Measurements from ENCODE around the gene MAGI2.

Gene MAGI2

DNA sequence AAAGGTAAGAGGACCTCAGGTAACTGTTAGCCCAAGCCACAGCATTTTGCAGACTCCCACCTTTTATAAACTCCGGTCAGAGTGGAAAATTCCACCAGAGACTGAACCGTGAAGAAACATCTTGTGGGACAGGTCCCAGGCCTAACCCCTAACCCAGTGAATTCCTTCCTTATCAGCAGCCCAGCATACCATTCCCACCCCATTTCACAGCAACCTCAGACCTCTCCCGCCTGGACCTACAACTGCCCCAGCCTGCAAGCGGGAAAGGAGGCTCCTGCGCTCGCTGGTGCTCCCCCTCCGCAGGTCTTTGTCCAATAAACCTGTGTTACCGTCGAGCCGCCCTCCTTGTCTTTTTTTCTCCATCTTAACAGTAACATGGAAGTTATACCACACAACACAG lies 736.6 kb downstream of the MAGI2 start:
- TF ChIP-seq EZH2phosphoT487 (IDR thresholded peaks at IDR 0.05; ENCODE audit: borderline replicate concordance): no peak
- TF ChIP-seq, protein P1, sequence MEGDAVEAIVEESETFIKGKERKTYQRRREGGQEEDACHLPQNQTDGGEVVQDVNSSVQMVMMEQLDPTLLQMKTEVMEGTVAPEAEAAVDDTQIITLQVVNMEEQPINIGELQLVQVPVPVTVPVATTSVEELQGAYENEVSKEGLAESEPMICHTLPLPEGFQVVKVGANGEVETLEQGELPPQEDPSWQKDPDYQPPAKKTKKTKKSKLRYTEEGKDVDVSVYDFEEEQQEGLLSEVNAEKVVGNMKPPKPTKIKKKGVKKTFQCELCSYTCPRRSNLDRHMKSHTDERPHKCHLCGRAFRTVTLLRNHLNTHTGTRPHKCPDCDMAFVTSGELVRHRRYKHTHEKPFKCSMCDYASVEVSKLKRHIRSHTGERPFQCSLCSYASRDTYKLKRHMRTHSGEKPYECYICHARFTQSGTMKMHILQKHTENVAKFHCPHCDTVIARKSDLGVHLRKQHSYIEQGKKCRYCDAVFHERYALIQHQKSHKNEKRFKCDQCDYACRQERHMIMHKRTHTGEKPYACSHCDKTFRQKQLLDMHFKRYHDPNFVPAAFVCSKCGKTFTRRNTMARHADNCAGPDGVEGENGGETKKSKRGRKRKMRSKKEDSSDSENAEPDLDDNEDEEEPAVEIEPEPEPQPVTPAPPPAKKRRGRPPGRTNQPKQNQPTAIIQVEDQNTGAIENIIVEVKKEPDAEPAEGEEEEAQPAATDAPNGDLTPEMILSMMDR (conservative IDR thresholded peaks at IDR 0.05; ENCODE audit: low read length): no peak
- Histone ChIP-seq H3K9ac (ENCODE audit: low read depth, low read length, poor library complexity, severe bottlenecking) (no peak overlapping the region), H3K9me3 (ENCODE audit: insufficient read depth, low read depth, low read length) (no peaks in the 10 kb centered on the region), H2AFZ (ENCODE audit: low read length) (no peak overlapping the region), H3K4me2 (ENCODE audit: low read depth, low read length, poor library complexity, severe bottlenecking) (no peak overlapping the region), H3K4me1 (ENCODE audit: insufficient read depth, low read length, poor library complexity, severe bottlenecking) (no peaks in the 10 kb centered on the region), H3K4me3 (ENCODE audit: low read length, poor library complexity, severe bottlenecking) (no peak overlapping the region), H3K36me3 (ENCODE audit: insufficient read depth, low read length) (no peaks in the 10 kb centered on the region), H3K27me3 (ENCODE audit: insufficient read depth, low read length, poor library complexity, severe bottlenecking) (no peaks in the 10 kb centered on the region), H4K20me1 (ENCODE audit: insufficient read depth, low read length, poor library complexity, severe bottlenecking) (no peaks in the 10 kb centered on the region), H3K79me2 (ENCODE audit: insufficient read depth, low read length) (no peaks in the 10 kb centered on the region), H3F3A (ENCODE audit: low read depth) (no peaks in the 10 kb centered on the region), H3K9me2 (replicated peaks; ENCODE audit: low read depth, low read length) (no peaks in the 10 kb centered on the region)

DNA sequence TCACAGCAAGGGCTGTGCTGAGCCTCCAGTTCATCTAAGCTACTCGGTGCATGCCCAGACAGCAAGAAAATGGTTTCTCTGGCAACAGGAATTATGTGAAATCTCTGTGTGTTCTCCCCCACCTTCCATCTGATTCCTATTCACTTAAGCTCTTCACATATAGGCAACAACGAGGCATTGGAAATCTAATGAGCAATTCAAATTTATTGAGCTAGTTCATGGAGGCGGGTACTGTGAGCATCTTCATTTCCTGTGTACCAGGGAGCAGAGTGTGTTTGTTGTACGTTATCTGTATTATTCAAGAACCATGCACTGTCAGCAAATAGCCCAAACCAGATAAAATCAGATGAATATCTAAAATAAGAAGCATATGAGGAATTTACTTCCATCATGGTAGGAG lies 739.1 kb downstream of the MAGI2 start:
- no peaks in the 10 kb centered on the region for H3K9me2 ChIP-seq (replicated peaks; ENCODE audit: low read depth, low read length)
- no peaks in the 10 kb centered on the region for H4K20me1 ChIP-seq (ENCODE audit: insufficient read depth, low read length, poor library complexity, severe bottlenecking)
- H3K4me2 ChIP-seq (ENCODE audit: low read depth, low read length, poor library complexity, severe bottlenecking): no peak overlapping the region
- no peaks in the 10 kb centered on the region for H3F3A ChIP-seq (ENCODE audit: low read depth)
- H3K4me1 ChIP-seq (ENCODE audit: insufficient read depth, low read length, poor library complexity, severe bottlenecking): no peaks in the 10 kb centered on the region
- H3K36me3 ChIP-seq (ENCODE audit: insufficient read depth, low read length): no peaks in the 10 kb centered on the region
- no peaks in the 10 kb centered on the region for H3K27me3 ChIP-seq (ENCODE audit: insufficient read depth, low read length, poor library complexity, severe bottlenecking)
- H2AFZ ChIP-seq (ENCODE audit: low read length): no peak overlapping the region
- no peak overlapping the region for H3K4me3 ChIP-seq (ENCODE audit: low read length, poor library complexity, severe bottlenecking)
- H3K9me3 ChIP-seq (ENCODE audit: insufficient read depth, low read depth, low read length): no peaks in the 10 kb centered on the region
- TF ChIP-seq, protein P1 (conservative IDR thresholded peaks at IDR 0.05; ENCODE audit: low read length): no peak
- TF ChIP-seq EZH2phosphoT487 (IDR thresholded peaks at IDR 0.05; ENCODE audit: borderline replicate concordance): no peak
- no peak overlapping the region for H3K9ac ChIP-seq (ENCODE audit: low read depth, low read length, poor library complexity, severe bottlenecking)
- H3K79me2 ChIP-seq (ENCODE audit: insufficient read depth, low read length): no peaks in the 10 kb centered on the region

DNA sequence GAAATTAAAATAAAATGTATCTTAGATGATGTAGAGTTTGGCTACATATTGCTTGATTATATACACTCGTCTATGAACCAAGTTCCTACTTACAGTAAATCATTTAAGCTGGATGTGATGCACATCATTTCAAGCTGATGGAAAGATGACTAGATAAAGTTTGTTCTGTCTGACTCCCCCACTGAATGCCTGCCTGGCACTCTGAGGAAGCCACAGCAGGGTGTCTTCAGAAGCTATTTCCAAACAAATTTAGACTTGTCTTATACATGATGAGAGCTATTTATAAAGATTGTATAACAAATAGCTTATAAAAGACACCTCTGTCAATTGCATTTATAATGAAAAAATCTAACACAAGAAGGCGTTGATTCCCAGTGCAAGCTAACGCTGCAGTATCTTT lies 741.4 kb downstream of the MAGI2 start:
- H3F3A ChIP-seq (ENCODE audit: low read depth): no peaks in the 10 kb centered on the region
- no peaks in the 10 kb centered on the region for H3K4me1 ChIP-seq (ENCODE audit: insufficient read depth, low read length, poor library complexity, severe bottlenecking)
- H3K9ac ChIP-seq (ENCODE audit: low read depth, low read length, poor library complexity, severe bottlenecking): no peak overlapping the region
- no peaks in the 10 kb centered on the region for H3K9me3 ChIP-seq (ENCODE audit: insufficient read depth, low read depth, low read length)
- no peak overlapping the region for H3K4me3 ChIP-seq (ENCODE audit: low read length, poor library complexity, severe bottlenecking)
- H3K4me2 ChIP-seq (ENCODE audit: low read depth, low read length, poor library complexity, severe bottlenecking): no peak overlapping the region
- H4K20me1 ChIP-seq (ENCODE audit: insufficient read depth, low read length, poor library complexity, severe bottlenecking): no peaks in the 10 kb centered on the region
- TF ChIP-seq, protein P1 (conservative IDR thresholded peaks at IDR 0.05; ENCODE audit: low read length): no peak
- no peak for TF ChIP-seq EZH2phosphoT487 (IDR thresholded peaks at IDR 0.05; ENCODE audit: borderline replicate concordance)
- no peaks in the 10 kb centered on the region for H3K79me2 ChIP-seq (ENCODE audit: insufficient read depth, low read length)
- H3K9me2 ChIP-seq (replicated peaks; ENCODE audit: low read depth, low read length): no peaks in the 10 kb centered on the region
- no peaks in the 10 kb centered on the region for H3K36me3 ChIP-seq (ENCODE audit: insufficient read depth, low read length)
- no peaks in the 10 kb centered on the region for H3K27me3 ChIP-seq (ENCODE audit: insufficient read depth, low read length, poor library complexity, severe bottlenecking)
- no peak overlapping the region for H2AFZ ChIP-seq (ENCODE audit: low read length)

Measured in Loucy (cell line).